ENCODE results near the gene GARIN6.
"Not testable (repeated sequence)": the region's sequence is repeated elsewhere in the genome, so short reads cannot be mapped to it uniquely, and the experiment has no call there.

Gene GARIN6
- total RNA-seq = 0 reads per million in 4 experiments

DNA sequence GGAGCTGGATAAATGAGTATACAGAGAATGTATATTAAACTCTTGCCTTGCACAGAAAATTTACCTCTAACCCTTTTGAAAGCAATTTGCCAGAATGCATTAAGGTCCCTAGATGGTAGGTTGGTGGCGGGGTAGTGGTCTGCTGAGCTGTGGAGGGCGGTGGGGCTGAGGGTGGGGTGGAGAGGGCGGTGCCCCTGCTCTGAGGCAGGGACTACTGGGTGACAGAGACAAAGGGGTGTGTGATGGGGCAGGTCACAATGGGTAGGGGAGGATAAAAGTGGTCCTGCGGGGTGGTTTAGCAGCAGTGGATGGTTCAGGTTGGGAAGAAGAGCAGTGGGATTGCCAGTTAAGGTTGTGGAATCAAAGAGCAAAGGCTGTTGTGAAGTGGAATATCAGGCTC is at the start of gene GARIN6:
GARIN6 (plus strand) TSS at position 301 of the 400 bp plus-strand sequence. CDS start 422 bp downstream, outside the sequence.
- no peak for DNase-seq

- no peak for DNase-seq
Observed at GRCh38 chr12:99598785-99599184, 48.8 kb upstream of the GARIN6 start.

DNA sequence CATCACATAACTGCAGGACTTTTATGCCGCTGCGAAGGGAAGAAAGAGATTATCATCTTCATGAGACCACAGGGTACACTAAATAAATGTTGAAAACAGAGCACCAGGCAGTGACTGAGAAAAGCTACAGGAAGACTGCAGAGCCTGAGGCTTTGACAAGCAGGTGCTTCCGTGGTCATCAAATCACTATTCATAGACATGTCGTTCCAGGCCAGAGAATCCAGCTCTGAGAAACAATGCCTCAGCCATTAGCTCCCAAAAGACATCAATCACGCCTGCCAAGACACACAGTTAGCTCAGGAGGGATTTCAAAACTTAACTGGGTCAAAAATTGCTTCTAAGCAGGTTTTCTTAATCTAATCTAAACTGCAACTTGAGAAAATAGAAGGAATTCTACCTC is 47.2 kb upstream of the GARIN6 start:
- DNase-seq = no peak

- DNase-seq = no peak
Observed at GRCh38 chr12:99609455-99610181, 37.9 kb upstream of the GARIN6 start.

DNA sequence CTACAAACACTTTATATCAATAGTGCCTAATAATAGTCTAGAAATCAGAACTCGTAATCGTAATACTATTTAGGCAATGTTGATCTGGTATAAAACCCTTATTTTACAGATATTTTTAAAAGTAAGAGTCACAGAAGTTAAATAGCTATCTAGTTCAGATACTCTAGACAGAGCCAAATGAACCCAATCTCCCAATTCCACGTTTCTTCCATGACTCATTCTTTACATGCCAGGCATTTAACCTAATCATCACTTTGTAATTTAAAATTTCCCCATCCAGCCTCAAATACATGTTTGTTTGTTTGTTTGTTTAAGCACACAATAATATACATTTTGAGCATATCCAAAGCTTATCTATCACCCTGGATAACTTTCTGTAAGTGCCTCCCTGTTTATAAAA is 36.4 kb upstream of the GARIN6 start:
- DNase-seq = no peak

DNA sequence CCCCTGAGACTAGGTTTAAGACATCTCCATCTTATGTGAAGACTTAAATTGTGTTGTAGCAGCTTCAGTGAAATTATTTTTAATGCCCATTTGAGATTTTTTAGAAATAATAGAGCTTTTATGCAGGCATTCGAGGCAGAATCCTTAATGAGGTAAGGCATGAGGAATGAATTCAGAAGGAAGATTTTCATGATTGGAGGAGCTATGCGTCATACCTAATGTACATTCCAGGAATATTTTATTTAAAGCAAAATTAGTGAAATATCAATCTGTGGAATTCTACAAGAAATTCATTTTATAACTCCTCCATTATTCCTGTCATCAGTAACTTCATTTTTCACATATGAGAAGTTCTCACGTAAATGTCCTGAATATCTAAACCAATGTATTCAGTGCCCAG is 36.0 kb upstream of the GARIN6 start:
- no peak for DNase-seq

GRCh38 chr12:99618657-99619056 is 28.9 kb upstream of the GARIN6 start:
- no peak for DNase-seq

DNA sequence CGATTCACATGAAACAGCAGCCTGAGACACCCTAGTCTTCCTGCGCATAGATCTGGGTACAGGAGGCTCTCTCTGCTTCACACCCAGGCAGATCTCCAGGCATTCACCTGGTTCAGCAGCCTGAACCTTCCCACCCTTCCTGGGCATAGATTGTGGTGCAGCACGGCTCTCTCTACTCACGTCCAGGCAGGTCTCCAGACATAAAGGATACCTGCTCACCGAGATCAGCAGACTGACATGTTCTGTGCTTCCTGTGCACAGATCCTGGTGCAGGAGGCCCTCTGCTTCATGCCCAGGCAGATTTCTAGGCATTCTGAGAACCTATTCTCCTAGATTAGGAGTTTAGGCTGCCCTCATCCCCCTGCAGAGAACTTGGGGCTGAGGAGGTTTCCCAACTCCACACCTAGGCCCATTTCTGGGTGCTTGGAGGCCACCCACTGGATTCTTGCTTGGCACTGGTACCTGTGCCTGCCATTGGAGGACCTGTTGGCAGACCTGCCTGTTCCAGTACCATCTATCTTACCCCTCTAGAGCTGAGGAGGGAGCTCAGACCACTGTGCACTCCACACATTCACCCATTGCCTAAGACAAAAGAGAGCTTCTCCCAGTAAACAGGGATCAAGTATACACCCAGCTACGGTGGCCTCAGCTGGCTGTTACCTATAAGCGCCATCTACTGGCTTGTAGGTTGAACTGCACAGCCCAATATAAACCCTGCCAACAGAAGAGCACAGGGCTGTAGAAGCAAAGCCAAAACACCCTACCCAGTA is 28.0 kb upstream of the GARIN6 start:
- DNase-seq = no peak

- DNase-seq = no peak
Observed at GRCh38 chr12:99620159-99620479, 27.4 kb upstream of the GARIN6 start.

GRCh38 chr12:99624591-99624990 is 23.0 kb upstream of the GARIN6 start:
- DNase-seq = not testable (repeated sequence)

DNA sequence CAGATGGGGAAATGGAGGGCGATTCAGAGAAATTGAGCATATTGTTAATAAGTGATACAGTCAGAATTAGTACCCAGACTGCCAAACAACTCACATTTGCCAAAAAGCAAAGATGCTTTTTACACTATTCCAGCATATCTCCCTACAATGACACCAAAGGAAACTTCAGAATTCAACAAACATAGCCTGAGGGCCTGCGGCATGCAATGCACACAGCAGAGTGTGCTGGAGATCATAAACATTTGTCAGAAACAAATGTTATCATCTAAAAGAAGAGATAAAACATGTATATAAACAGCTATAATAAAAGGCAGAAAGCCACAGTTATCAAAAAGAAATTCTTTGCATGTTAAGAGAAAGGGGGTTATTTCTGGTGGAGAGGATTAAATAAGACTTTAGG is 20.1 kb upstream of the GARIN6 start:
- no peak for DNase-seq

GRCh38 chr12:99644629-99645028 is 2.9 kb upstream of the GARIN6 start:
- no peak for DNase-seq

DNA sequence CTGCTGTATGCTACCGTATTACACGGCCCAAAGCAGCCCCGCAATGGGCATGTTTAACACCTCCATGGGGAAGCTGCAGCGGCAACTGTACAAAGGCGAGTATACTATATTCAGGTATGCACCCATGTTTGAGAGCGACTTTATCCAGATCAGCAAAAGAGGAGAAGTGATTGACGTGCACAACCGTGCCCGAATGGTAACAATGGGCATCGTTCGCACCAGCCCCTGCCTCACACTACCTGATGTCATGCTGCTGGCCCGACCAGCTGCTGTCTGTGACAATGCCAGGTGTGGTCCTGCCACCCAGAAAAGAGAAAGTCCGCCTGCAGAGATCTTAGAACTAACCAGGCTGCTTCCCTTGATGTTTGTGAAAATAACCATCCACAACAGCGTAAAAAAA is 630 bp downstream of the GARIN6 start:
- DNase-seq = no peak

DNA sequence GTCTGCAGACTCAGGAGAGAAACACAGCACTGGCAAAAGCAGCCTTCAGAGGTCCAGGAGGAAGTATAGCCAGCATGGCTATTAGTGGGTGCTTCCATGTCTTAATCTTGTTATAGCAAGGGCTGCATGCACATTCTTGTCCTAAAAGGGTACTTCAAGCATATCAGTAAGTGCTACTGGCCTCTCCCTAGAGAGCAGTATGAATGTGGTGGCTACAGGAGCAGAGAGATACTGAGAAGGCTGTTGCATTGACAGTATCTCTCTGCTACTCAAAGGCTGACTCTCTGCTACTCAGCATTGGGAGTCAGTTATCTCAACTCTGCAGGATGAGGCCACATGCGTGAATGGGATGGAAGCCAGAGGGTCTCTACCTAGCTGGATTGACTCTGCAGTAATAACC is 2.0 kb downstream of the GARIN6 start:
- no peak for DNase-seq

GRCh38 chr12:99658671-99659349 is 11.3 kb downstream of the GARIN6 start:
- DNase-seq = no peak

GRCh38 chr12:99670635-99671034 is 23.1 kb downstream of the GARIN6 start:
- DNase-seq = no peak

- no peak for DNase-seq
Observed at GRCh38 chr12:99680276-99680675, 32.7 kb downstream of the GARIN6 start.

GRCh38 chr12:99686142-99686541 is 38.6 kb downstream of the GARIN6 start:
- no peak for DNase-seq

DNA sequence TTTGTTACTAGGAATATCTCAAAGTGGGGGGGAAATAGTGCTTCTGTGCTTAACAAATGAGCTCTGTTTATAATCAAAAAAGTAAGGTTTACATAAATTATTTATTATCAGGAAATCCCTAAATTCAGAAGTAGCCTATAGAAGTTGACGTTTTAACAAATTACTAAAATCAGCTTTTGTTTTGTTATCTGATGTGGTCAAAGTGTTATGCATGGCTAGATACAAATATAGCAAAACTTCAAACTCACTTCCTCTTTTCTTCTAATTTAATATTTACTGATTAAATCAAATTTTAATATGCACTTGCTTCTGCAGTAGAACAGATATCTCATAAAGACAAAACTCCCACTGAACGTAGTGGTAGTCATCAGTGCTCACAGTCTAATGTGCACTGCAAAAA is 47.5 kb downstream of the GARIN6 start:
- DNase-seq = no peak

All from effector CD8-positive, alpha-beta T cell (primary cell).